HG03108 (cell line): Measurements from ENCODE around the gene UBN1.

Source experiments
- ATAC-seq: cut with Tn5 transposase; IDR thresholded peaks from one replicate; pipeline ENCODE4 v1.9.1; 2021; ENCODE audit warnings: moderate library complexity; ENCODE audit not compliant: unreplicated experiment

UBN1 gene

GRCh38 chr16:4904108-4904941 is 57.0 kb downstream of the UBN1 start:
- no peak for ATAC-seq

- no peak for ATAC-seq
Observed at GRCh38 chr16:4904942-4905615, 57.8 kb downstream of the UBN1 start.

- no peak for ATAC-seq
Observed at GRCh38 chr16:4908854-4909401, 61.6 kb downstream of the UBN1 start.

GRCh38 chr16:4909825-4910224 is 62.5 kb downstream of the UBN1 start:
- ATAC-seq, result no peak

GRCh38 chr16:4910828-4911227 is 63.5 kb downstream of the UBN1 start:
- no peak for ATAC-seq

GRCh38 chr16:4911970-4912386 is 64.7 kb downstream of the UBN1 start:
- no peak for ATAC-seq

GRCh38 chr16:4913130-4913773 is 66.0 kb downstream of the UBN1 start:
- ATAC-seq, result no peak

GRCh38 chr16:4913774-4914525 is 66.7 kb downstream of the UBN1 start:
- no peak for ATAC-seq

- no peak for ATAC-seq
Observed at GRCh38 chr16:4914528-4915225, 67.4 kb downstream of the UBN1 start.

GRCh38 chr16:4915226-4915761 is 68.0 kb downstream of the UBN1 start:
- ATAC-seq, result no peak

- ATAC-seq, result no peak
Observed at GRCh38 chr16:4917117-4917516, 69.8 kb downstream of the UBN1 start.

- ATAC-seq, result no peak
Observed at GRCh38 chr16:4918781-4919251, 71.5 kb downstream of the UBN1 start.

- ATAC-seq, result no peak
Observed at GRCh38 chr16:4920826-4921225, 73.5 kb downstream of the UBN1 start.

- no peak for ATAC-seq
Observed at GRCh38 chr16:4922721-4923342, 75.6 kb downstream of the UBN1 start.

- ATAC-seq, result no peak
Observed at GRCh38 chr16:4923853-4924252, 76.6 kb downstream of the UBN1 start.

GRCh38 chr16:4924593-4925292 is 77.5 kb downstream of the UBN1 start:
- no peak for ATAC-seq

GRCh38 chr16:4925293-4925607 is 78.0 kb downstream of the UBN1 start:
- no peak for ATAC-seq

GRCh38 chr16:4925791-4926190 is 78.5 kb downstream of the UBN1 start:
- no peak for ATAC-seq

GRCh38 chr16:4926928-4927327 is 79.6 kb downstream of the UBN1 start:
- no peak for ATAC-seq
